ENCODE results near the gene PRR36. TPM values are rescaled to one million over a fixed set of nuclear protein-coding genes. Genes with fewer than 3 reads are reported as not detected.

Gene PRR36
- total RNA-seq, 4 donors from 2014 or later, result 0.35 to 0.85 TPM; not detected in 2

- Histone ChIP-seq H3K4me3 (no peak overlapping the region), H3K27ac (no peak overlapping the region), H3K9me3 (no peaks in the 10 kb centered on the region), H3K36me3 (no peaks in the 10 kb centered on the region), H3K27me3 (no peaks in the 10 kb centered on the region), H3K4me1 (peaks cover 10 to 14% of the 10 kb centered on the region in 2 donors)
- no peak for DNase-seq
- no peak for TF ChIP-seq POLR2A (IDR thresholded peaks at IDR 0.05)
- TF ChIP-seq CTCF (IDR thresholded peaks at IDR 0.05), result no peak
- intact Hi-C loops (cut with DNase I; ENCODE audit: low total_unique reads), result no loop called here
Observed at GRCh38 chr19:7900931-7901330, 26.7 kb upstream of the PRR36 start.

GRCh38 chr19:7900401-7900870, 26.2 kb upstream of the PRR36 start:
- no peak overlapping the region for H3K4me3 ChIP-seq
- no peaks in the 10 kb centered on the region for H3K27me3 ChIP-seq
- H3K9me3 ChIP-seq, result no peaks in the 10 kb centered on the region
- intact Hi-C loops (cut with DNase I; ENCODE audit: low total_unique reads), result no loop called here
- TF ChIP-seq POLR2A (IDR thresholded peaks at IDR 0.05) (no peak), CTCF (IDR thresholded peaks at IDR 0.05) (no peak)
- H3K36me3 ChIP-seq, result no peaks in the 10 kb centered on the region
- peaks cover 9 to 13% of the 10 kb centered on the region in 2 donors for H3K4me1 ChIP-seq
- DNase-seq, result no peak
- H3K27ac ChIP-seq, result no peak overlapping the region

GRCh38 chr19:7899751-7900378, 25.7 kb upstream of the PRR36 start:
- no peak for TF ChIP-seq CTCF (IDR thresholded peaks at IDR 0.05)
- TF ChIP-seq POLR2A (IDR thresholded peaks at IDR 0.05), result no peak

GRCh38 chr19:7898967-7899366, 24.8 kb upstream of the PRR36 start:
- Histone ChIP-seq H3K27ac (no peak overlapping the region), H3K9me3 (no peaks in the 10 kb centered on the region), H3K27me3 (no peaks in the 10 kb centered on the region), H3K36me3 (no peaks in the 10 kb centered on the region), H3K4me1 (peaks cover 0 to 4% of the 10 kb centered on the region in 2 donors), H3K4me3 (no peak overlapping the region)
- TF ChIP-seq POLR2A (IDR thresholded peaks at IDR 0.05) (no peak), CTCF (IDR thresholded peaks at IDR 0.05) (no peak)
- intact Hi-C loops (cut with DNase I; ENCODE audit: low total_unique reads), result no loop called here
- DNase-seq, result no peak

More at GRCh38 chr19:7899751-7900378, 25.7 kb upstream of the PRR36 start:
- Histone ChIP-seq H3K9me3 (no peaks in the 10 kb centered on the region), H3K36me3 (no peaks in the 10 kb centered on the region), H3K27ac (no peak overlapping the region), H3K4me1 (peaks cover 3 to 8% of the 10 kb centered on the region in 2 donors), H3K27me3 (no peaks in the 10 kb centered on the region), H3K4me3 (no peak overlapping the region)
- no peak for DNase-seq
- intact Hi-C loops (cut with DNase I; ENCODE audit: low total_unique reads), result no loop called here

GRCh38 chr19:7897292-7897691, 23.1 kb upstream of the PRR36 start:
- intact Hi-C loops (cut with DNase I; ENCODE audit: low total_unique reads), result no loop called here
- TF ChIP-seq CTCF (IDR thresholded peaks at IDR 0.05) (no peak), POLR2A (IDR thresholded peaks at IDR 0.05) (no peak)
- no peak overlapping the region for H3K27ac ChIP-seq
- no peaks in the 10 kb centered on the region for H3K27me3 ChIP-seq
- H3K9me3 ChIP-seq, result no peaks in the 10 kb centered on the region
- no peaks in the 10 kb centered on the region for H3K36me3 ChIP-seq
- no peak overlapping the region for H3K4me3 ChIP-seq
- no peaks in the 10 kb centered on the region for H3K4me1 ChIP-seq
- no peak for DNase-seq

Measured in uterus (tissue), 4 donors.